GM12878 (cell line): ENCODE results near the gene UTS2R. TPM values are rescaled to one million over a fixed set of nuclear protein-coding genes. Genes with fewer than 3 reads are reported as not detected.

Source experiments
- ATAC-seq: fragments of 200-7000 bp; cut with Tn5 transposase; 3 replicates; pipeline ENCODE4 v1.9.1; 2020; ENCODE audit warnings: mild to moderate bottlenecking, moderate library complexity
- BruUV-seq: library from RNA; stranded (reverse); fragments of 400-500 nt; replicated peaks from 2 replicates; lab custom pipeline; 2021; lab: Mats Ljungman, UMichigan
- CTCF ChIA-PET: fragments of 300-600 bp; sonication (Branson Sonifier 250); formaldehyde crosslinking; extraction: SDS; loops from one replicate; lab custom pipeline; 2021; ENCODE audit warnings: inconsistent platforms; lab: Yijun Ruan, JAX
- POLR2A ChIA-PET: fragments of 350-600 bp; formaldehyde crosslinking; extraction: SDS; loops from one replicate; lab custom pipeline; 2021; ENCODE audit warnings: inconsistent platforms; lab: Charles Lee
- RAD21 ChIA-PET: fragments of 300-600 bp; sonication (Branson Sonifier 250); formaldehyde crosslinking; loops from one replicate; lab custom pipeline; 2023; ENCODE audit warnings: antibody characterized with exemption; ENCODE audit not compliant: unreplicated experiment; lab: Charles Lee
- SMC1A ChIA-PET: fragments of 300-600 bp; sonication (Branson Sonifier 250); formaldehyde crosslinking; loops from one replicate; lab custom pipeline; 2023; ENCODE audit not compliant: unreplicated experiment, uncharacterized antibody; lab: Charles Lee
- DNase-seq: peaks from one replicate; pipeline ENCODE4 v3.0.0-alpha.2; 2011; ENCODE audit warnings: low read depth, low spot score
- FAIRE-seq: peaks from 3 replicates; lab custom pipeline; 2011; peaks lifted over from hg19 to GRCh38; lab: Jason Lieb, UNC
- H2AFZ ChIP-seq: 2 replicates; pipeline ENCODE4 v1.6.0; 2011; ENCODE audit warnings: low read depth, low read length, control low read depth; ENCODE audit not compliant: control insufficient read depth
- H3K27ac ChIP-seq: 2 replicates; pipeline ENCODE4 v1.5.1; 2011; ENCODE audit warnings: control low read depth; ENCODE audit not compliant: control insufficient read depth, insufficient read depth
- H3K27me3 ChIP-seq, 2 experiments: replicated peaks in 1 of 2; 2 replicates each; pipeline versions ENCODE4 v1.6.0 to v1.6.1; 2011; ENCODE audit warnings: low read length in 1 of 2; ENCODE audit not compliant: control insufficient read depth in 2 of 2, insufficient read depth in 2 of 2
- H3K36me3 ChIP-seq, 2 experiments: 2 replicates each; pipeline ENCODE4 v1.5.1; 2011; ENCODE audit warnings: low read length in 1 of 2; ENCODE audit not compliant: control insufficient read depth in 2 of 2, insufficient read depth in 2 of 2
- H3K4me1 ChIP-seq: 2 replicates; pipeline ENCODE4 v1.6.1; 2011; ENCODE audit warnings: mild to moderate bottlenecking, low read length, moderate library complexity, mixed read lengths; ENCODE audit not compliant: control insufficient read depth, insufficient read depth
- H3K4me2 ChIP-seq: 2 replicates; pipeline ENCODE4 v1.6.0; 2011; ENCODE audit warnings: control low read depth; ENCODE audit not compliant: control insufficient read depth, insufficient read depth
- H3K4me3 ChIP-seq: fragments of 200-600 bp; sonication (generic); 2 replicates; pipeline ENCODE4 v1.5.1; 2016
- H3K79me2 ChIP-seq: 2 replicates; pipeline ENCODE4 v1.6.0; 2011; ENCODE audit warnings: low read length; ENCODE audit not compliant: control insufficient read depth, insufficient read depth
- H3K9ac ChIP-seq: 2 replicates; pipeline ENCODE4 v1.8.0; 2011; ENCODE audit warnings: low read length, control low read depth, mixed read lengths; ENCODE audit not compliant: control insufficient read depth, insufficient read depth
- H3K9me3 ChIP-seq: replicated peaks from 3 replicates; pipeline ENCODE4 v1.5.1; 2011; ENCODE audit warnings: mild to moderate bottlenecking, low read length; ENCODE audit not compliant: control insufficient read depth, insufficient read depth
- H4K20me1 ChIP-seq: 2 replicates; pipeline ENCODE4 v1.6.0; 2011; ENCODE audit not compliant: control insufficient read depth, insufficient read depth
- CHD1 ChIP-seq: IDR thresholded peaks from 2 replicates; pipeline ENCODE4 v1.6.1; 2012; ENCODE audit warnings: low read depth, low read length, improper control_type of control experiment
- CREM ChIP-seq: IDR thresholded peaks from 2 replicates; pipeline ENCODE4 v1.6.1; 2014; ENCODE audit warnings: antibody characterized with exemption, low read depth
- NR2F1 ChIP-seq: fragments of 450-650 bp; conservative IDR thresholded peaks from 2 replicates; pipeline ENCODE4 v1.6.1; 2017; ENCODE audit warnings: mild to moderate bottlenecking
- POLR2AphosphoS5 ChIP-seq: IDR thresholded peaks from 2 replicates; pipeline ENCODE4 v1.6.1; 2011; ENCODE audit warnings: mild to moderate bottlenecking, low read length, inconsistent platforms
- RAD21 ChIP-seq: IDR thresholded peaks from 2 replicates; pipeline ENCODE4 v1.6.1; 2011; ENCODE audit warnings: mild to moderate bottlenecking, low read depth, low read length, moderate library complexity; ENCODE audit not compliant: insufficient read depth
- RCOR1 ChIP-seq: conservative IDR thresholded peaks from 2 replicates; pipeline ENCODE4 v1.6.1; 2012; ENCODE audit warnings: low read depth, low read length, improper control_type of control experiment
- SPI1 ChIP-seq: IDR thresholded peaks from 2 replicates; pipeline ENCODE4 v1.6.1; 2011; ENCODE audit warnings: low read depth, mild to moderate bottlenecking, low read length, moderate library complexity, borderline replicate concordance; ENCODE audit not compliant: insufficient read depth
- ZSCAN29 ChIP-seq: fragments of 450-650 bp; IDR thresholded peaks from 2 replicates; pipeline ENCODE4 v1.6.1; 2017; ENCODE audit warnings: mild to moderate bottlenecking, moderate library complexity
- WGBS: methylation state at CpG from one replicate; pipeline ENCODE4 v1.1.6; 2016; ENCODE audit warnings: low lambda C conversion rate; ENCODE audit not compliant: insufficient replicate concordance, insufficient coverage; ENCODE audit errors: missing lambda C conversion rate; 5-methylcytosine and 5-hydroxymethylcytosine counted together
- in situ Hi-C: fragments of 300-500 bp; cut with MboI; formaldehyde crosslinking; loops from 9 replicates; pipeline ENCODE4 v1.14.3; 2018; ENCODE audit warnings: mixed read lengths
- intact Hi-C: fragments of 100-400 bp; cut with micrococcal nuclease; formaldehyde crosslinking; loops from one replicate; pipeline ENCODE4 v1.14.2; 2022; ENCODE audit not compliant: unreplicated experiment
- polyA plus RNA-seq, 11 experiments: library from polyadenylated mRNA; depleted of rRNA in 4 of 11; unstranded in 6 of 11; stranded (reverse) in 5 of 11; fragments of >200 nt; fragmentation: Nextera tagmentation in 4 of 11; fragmentation: Illumina TruSeq in 1 of 11; extraction: Ambion mirVana in 4 of 11; extraction: Trizol in 1 of 11; gene quantifications; 1 replicate in 1 of 11; 2 replicates in 10 of 11; pipeline versions ENCODE4 v1.2.1 to v1.2.3, GENCODE V29; 2011 to 2016; ENCODE audit warnings: inconsistent platforms in 2 of 11, missing spikeins in 2 of 11, low read depth in 1 of 11
- total RNA-seq, 4 experiments: library from RNA; depleted of rRNA in 3 of 4; stranded (reverse); fragments of >200 nt in 3 of 4; fragmentation: Illumina TruSeq in 1 of 4; extraction: Trizol in 1 of 4; gene quantifications; 2 replicates each; pipeline versions ENCODE4 v1.2.1 to v1.2.3, GENCODE V29; 2013 to 2021

UTS2R gene
- total and polyA plus RNA-seq, 10 of the 15 experiments (the other 5 are each of a cell fraction or from before 2014, with no cell fraction given): 0.04 to 0.36 (median 0.11) TPM; not detected in 6

- TF ChIP-seq CREM (no peak), RAD21 (no peak), NR2F1 (no peak), CHD1 (no peak), ZSCAN29 (no peak), POLR2AphosphoS5 (no peak), SPI1 (no peak), RCOR1 (no peak)
- TF ChIP-seq, all 136 proteins: peak for 0
- Histone ChIP-seq H3K4me1 (no peaks in the 10 kb centered on the region), H3K4me3 (no peak overlapping the region), H3K9me3 (no peaks in the 10 kb centered on the region), H3K79me2 (no peaks in the 10 kb centered on the region), H3K36me3 (no peaks in the 10 kb centered on the region; a peak in 2 of 4 replicates), H3K9ac (no peak overlapping the region), H3K27me3 (no peaks in the 10 kb centered on the region), H3K27ac (no peak overlapping the region), H2AFZ (no peak overlapping the region), H4K20me1 (no peaks in the 10 kb centered on the region), H3K4me2 (no peak overlapping the region)
- ATAC-seq (no peak), DNase-seq (no peak), FAIRE-seq (no peak)
- intact Hi-C loops: no loop called here
- ChIA-PET CTCF (no interaction called here), RAD21 (interaction anchor here (0.5 kb wide), 1 partner anchor 138 kb away, joined by 3 read pairs; no protein-coding TSS in a partner anchor), POLR2A (no interaction called here), SMC1A (no interaction called here)
- no TSS peak for BruUV-seq
- 79% methylated on average over 16 of the region's 23 CpGs for WGBS
- in situ Hi-C loops: no loop called here
These were observed 20.0 kb downstream of the UTS2R start for GRCh38 chr17:82391496-82392066.
